ENCODE data around the gene IL2RA.
A peak's percentile ranks its signal among the peaks of the same experiment; 100 is the strongest.

IL2RA gene

GRCh38 chr10:6077071-6077675 lies 15.0 kb upstream of the IL2RA start:
- ChIA-PET POLR2A (no interaction called here), CTCF (interaction anchor here (1.1 to 12.7 kb wide), 3 partner anchors 10 to 324 kb away, joined by 3 to 133 read pairs (median 3); no protein-coding TSS in a partner anchor)
- TF ChIP-seq CTCF (IDR thresholded peaks at IDR 0.05; ENCODE audit: control extremely low read depth, extremely low read depth, low read depth, missing control alignments), result no peak
- DNase-seq (ENCODE audit: extremely low spot score), result no peak

- ChIA-PET CTCF (interaction anchor here (1.0 to 12.7 kb wide), 4 partner anchors 9 to 18 kb away, joined by 3 to 133 read pairs (median 4); no protein-coding TSS in a partner anchor), POLR2A (no interaction called here)
- no peak for TF ChIP-seq CTCF (IDR thresholded peaks at IDR 0.05; ENCODE audit: control extremely low read depth, extremely low read depth, low read depth, missing control alignments)
- DNase-seq (ENCODE audit: extremely low spot score), result no peak
These were observed 12.5 kb upstream of the IL2RA start for GRCh38 chr10:6074489-6075301.

GRCh38 chr10:6072215-6072934 lies 10.2 kb upstream of the IL2RA start:
- peak; percentile 62 for DNase-seq (ENCODE audit: extremely low spot score)
- ChIA-PET POLR2A (interaction anchor here (0.7 kb wide), 1 partner anchor 1955 kb away, joined by 5 read pairs; no protein-coding TSS in a partner anchor), CTCF (interaction anchor here (0.8 to 12.7 kb wide), 9 partner anchors 11 to 329 kb away, joined by 3 to 133 read pairs (median 6); no protein-coding TSS in a partner anchor)
- TF ChIP-seq CTCF (IDR thresholded peaks at IDR 0.05; ENCODE audit: control extremely low read depth, extremely low read depth, low read depth, missing control alignments), result no peak

GRCh38 chr10:6071181-6072175 lies 9.3 kb upstream of the IL2RA start:
- POLR2A ChIA-PET, result interaction anchor here (0.7 kb wide), 1 partner anchor 1956 kb away, joined by 5 read pairs; no protein-coding TSS in a partner anchor
- CTCF ChIA-PET, result interaction anchor here (1.4 to 12.7 kb wide), 7 partner anchors 11 to 63 kb away, joined by 3 to 133 read pairs (median 6); no protein-coding TSS in a partner anchor
- TF ChIP-seq CTCF (IDR thresholded peaks at IDR 0.05; ENCODE audit: control extremely low read depth, extremely low read depth, low read depth, missing control alignments), result no peak
- DNase-seq (ENCODE audit: extremely low spot score), result no peak

- ChIA-PET CTCF (interaction anchor here (1.4 to 12.7 kb wide), 5 partner anchors 12 to 20 kb away, joined by 3 to 133 read pairs (median 18); no protein-coding TSS in a partner anchor), POLR2A (no interaction called here)
- no peak for TF ChIP-seq CTCF (IDR thresholded peaks at IDR 0.05; ENCODE audit: control extremely low read depth, extremely low read depth, low read depth, missing control alignments)
- DNase-seq (ENCODE audit: extremely low spot score), result no peak
These were observed 8.5 kb upstream of the IL2RA start for GRCh38 chr10:6070660-6071059.
